HG02938 (cell line): ENCODE measurements around the gene PPP4R1.

Source experiments
- ATAC-seq: cut with Tn5 transposase; IDR thresholded peaks from one replicate; pipeline ENCODE4 v1.9.1; 2021; ENCODE audit warnings: mild to moderate bottlenecking, moderate library complexity; ENCODE audit not compliant: unreplicated experiment

PPP4R1 gene

DNA sequence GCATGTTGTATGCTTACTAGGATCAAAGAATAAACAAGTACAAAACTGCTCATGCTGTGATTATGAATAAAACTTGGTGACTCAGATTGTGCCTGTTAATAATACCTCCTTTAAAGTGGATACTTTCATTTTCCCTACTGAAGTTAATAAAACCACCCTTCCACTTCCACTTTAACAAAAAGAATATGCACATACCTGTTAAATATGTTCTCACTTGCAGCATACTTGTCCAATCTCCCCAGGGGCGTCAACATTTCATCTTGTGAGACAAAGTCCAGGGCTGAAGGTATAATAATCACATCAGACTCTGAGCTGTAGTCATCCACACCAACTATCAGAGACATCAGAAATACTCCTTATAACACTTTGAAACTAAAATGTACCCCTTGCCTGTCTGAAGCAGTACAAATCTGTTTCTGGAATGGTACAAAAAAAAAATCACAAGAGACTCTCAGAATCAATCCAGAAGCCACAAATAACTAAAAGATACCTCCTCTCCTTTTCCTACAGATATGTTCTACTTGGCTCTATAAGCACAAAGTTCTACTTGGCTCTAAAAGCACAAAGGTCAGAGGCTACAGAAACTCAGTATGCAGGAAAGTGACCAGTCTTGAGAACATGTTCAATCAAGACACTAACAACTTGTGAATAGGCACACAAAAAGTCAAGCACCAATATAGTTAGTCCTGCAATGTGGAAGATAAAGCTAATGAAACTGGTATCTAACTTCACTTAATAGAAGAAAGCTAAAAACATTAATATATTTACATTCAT is 19.3 kb downstream of the PPP4R1 start:
- peak; percentile 71 for ATAC-seq

DNA sequence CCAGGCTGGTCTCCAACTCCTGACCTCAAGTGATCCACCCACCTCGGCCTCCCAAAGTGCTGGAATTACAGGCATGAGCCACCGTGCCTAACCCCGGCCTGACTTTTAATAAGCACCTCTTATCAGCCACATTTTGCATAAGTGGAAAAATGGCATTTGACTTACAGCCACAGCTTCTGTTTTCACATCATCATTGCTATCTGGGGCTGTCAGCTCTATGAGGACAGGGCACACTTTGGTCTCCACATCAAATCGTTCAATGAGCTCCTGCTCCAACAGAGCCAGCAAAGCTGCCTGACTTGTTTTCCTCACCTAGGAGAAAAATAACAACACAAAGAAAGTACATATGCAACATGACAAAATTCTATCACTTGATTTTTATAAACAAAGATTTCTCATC is 26.4 kb downstream of the PPP4R1 start:
- no peak for ATAC-seq

DNA sequence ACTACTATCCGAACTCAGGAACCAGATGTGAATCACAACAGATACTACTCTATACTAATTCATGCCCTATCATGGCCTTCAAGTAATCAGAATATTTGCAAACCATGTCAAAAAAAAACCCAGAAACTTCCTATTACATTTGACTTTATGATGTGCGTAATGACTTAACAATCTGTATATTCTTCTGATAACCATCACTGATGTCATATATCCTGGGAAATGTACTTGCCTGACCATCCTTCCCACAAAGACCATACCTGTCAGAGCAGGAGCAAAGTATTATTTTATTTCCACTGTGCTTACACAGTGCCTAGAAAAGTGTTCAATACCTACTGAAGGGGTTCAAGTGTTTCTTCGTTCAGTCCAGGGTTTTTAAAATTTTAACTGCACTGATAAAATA is 27.5 kb downstream of the PPP4R1 start:
- ATAC-seq = no peak

DNA sequence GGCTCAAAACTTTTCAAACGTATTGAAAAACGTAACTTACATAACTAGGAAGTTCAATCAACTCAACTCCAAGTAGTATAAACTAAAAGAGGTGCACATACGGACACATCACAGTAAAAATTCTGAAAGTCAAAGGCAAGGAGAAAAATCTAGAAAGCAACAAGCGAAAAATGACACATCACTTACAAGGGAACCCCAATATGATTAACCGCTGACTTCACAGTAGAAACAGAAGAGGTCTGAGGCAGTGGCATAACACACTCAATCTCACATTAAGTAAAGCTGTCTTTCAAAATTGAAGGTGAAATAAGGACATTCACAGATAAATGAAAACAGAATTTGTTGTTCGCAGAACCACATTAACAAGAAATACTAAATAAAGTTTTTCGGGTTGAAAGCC is 32.7 kb downstream of the PPP4R1 start:
- no peak for ATAC-seq

DNA sequence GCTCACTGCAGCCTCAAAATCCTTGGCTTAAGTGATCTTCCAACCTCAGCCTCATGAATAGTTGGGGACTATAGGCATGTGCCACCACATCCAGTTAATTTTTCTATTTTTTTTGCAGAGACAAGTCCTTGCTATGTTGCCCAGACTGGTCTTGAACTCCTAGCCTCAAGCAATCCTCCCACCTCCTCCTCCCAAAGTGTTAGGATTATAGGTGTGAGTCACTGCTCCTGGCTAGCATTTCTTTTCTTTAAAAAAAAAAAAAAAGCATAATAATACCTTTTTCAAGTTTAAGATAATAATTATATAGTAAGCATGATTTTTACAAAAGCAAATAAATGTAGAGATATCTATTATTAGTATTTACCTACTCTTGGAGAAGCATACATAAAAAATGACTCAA is 36.1 kb downstream of the PPP4R1 start:
- ATAC-seq = no peak

DNA sequence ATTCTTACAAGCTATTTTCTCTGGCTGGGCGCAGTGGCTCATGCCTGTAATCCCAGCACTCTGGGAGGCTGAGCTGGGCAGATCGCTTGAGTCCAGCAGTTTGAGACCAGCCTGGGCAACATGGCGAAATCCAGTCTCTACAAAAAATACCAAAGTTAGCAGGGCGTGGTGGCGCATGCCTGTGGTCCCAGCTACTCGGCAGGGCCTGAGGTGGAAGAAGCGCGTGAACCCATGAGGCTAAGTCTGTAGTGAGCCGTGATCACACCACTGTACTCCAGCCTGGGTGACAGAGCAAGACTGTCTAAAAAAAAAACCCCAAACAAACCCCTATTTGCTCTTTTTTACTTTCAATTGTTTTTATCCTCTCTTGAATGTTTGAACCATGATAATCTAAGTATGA is 37.0 kb downstream of the PPP4R1 start:
- no peak for ATAC-seq

DNA sequence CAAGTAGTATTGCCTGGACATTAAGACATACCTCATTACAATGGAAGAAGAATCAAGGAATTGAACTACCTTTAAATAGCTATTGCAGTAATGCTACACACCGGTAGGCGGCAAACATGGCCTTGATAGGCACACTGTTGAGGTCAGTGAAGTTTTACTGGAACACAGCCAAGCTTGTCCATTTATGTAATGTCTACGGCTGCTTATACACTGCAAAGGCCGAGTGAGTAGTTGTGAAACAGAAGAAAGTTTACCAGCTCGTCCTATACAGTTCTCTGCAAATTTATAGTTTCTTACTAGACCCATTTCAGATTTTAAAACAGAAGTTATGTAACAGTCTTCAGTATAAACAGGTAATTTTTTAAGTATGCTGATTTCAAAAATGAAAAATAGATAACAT is 38.8 kb downstream of the PPP4R1 start:
- ATAC-seq = no peak

DNA sequence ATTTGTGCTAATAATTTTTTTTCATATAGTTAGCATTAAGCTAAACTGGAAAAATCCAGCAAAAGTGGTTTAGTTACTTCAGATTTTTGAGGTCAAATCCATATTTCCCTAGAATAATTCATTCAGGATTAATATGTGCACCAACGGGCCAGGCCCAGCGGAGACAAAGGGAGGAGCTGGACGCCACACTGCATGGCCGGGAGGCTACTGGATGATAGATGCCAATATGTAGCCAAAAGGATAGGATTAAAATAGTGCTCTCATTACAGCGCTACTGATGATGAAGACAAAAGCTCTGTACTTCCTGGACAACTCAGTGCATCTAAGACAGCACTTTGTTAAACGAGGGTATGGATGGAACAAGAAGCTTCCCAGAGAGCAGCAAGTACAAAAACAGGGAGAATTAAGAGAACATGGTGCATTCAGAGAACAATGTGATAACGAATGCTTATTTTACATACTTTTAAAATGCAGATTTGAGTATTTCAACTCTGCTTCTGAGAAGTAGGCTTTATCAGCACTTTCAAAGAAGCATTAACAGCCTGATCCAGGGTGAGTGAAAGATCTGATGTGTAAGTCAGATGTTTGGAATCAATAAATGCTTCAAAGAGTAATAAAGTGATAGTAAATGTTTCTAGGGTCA is 39.8 kb downstream of the PPP4R1 start:
- ATAC-seq = no peak

DNA sequence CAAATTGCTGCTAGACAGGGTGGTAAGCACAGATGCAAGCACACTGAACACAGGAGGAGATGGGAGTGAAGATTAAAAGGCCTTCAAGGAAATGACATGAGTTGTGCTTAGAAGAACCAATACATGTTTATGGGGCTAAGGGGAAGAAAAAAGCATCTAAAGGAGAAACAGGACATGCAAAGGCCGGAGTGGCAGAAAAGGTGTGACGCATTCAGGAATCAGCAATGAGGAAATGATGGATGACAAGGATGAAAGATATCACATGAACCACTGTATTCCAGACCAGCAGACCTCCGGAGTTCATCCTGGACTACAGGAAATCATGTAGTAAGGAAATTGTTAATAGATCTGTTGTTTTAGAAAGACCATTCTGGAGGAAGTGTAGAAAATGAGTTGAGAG is 42.8 kb downstream of the PPP4R1 start:
- ATAC-seq = no peak

DNA sequence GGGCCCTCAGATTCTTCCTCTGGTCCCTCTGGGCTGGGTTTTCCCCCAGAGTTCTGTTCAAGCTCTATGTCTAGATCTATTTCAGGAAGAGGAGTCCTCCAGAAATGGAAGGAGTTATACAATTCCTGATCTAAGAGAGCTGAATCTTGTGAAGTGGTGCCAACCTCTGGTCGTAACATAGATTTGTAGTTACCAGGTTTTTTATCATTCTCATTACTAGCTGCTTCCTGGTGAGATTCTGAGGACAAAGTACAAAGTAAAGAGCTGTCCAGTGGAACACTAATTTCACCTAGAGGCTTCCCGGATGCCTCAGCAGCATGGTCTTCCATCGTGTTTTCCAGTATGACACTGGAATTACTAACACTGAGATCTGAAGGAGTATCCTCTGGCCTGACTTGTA is 44.1 kb downstream of the PPP4R1 start:
- ATAC-seq = no peak

DNA sequence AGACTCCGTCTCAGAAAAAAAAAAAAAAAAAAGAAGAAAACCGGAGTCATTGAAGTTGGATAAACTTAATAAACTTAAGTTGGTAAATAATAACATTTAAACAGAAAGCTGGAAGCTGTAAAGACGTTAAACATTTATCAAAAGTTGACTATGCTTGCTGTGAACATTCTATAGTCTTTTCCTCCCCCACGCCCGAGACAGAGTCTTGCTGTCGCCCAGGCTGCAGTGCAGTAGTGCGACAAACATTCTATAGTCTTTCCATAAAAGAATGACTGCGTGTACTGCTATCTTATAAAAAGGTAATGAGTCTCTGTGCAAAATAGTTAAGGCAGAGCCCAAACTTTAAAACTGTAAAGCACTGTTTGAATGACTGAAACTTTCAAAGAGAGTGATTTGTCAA is 45.2 kb downstream of the PPP4R1 start:
- ATAC-seq = no peak

DNA sequence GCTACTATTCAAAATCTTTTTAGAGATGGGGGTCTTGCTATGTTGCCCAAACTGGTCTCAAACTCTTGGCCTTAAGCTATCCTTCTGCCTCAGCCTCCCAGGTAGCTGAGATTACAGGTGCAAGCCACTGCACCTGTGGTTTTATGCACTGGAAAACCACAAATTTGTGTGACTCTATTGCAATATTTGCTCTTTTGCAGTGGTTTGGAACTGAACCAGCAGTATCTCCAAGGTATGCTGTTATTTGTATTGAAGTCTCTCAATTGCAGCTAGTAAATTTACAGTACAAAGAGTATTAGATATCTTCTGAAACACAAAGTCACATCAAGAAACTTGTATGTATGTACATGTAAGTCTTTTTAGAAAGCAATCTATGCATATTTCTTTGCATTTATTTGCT is 46.2 kb downstream of the PPP4R1 start:
- no peak for ATAC-seq

DNA sequence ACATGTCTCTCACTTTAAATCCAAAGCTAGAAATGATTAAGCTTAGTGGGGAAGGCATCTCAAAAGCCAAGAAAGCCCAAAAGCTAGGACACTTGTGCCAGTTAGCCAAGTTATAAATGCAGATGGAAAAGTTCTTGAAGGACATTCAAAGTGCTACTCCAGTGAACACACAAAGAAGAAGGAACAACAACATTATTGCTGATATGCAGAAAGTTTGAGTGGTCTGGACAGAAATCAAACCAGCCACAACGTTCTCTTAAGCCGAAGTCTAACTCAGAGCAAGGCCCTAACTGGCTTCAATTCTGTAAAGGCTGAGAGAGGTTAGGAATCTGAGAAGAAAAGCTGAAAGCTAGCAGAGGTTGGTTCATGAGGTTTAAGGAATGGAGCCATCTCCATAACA is 49.0 kb downstream of the PPP4R1 start:
- no peak for ATAC-seq

DNA sequence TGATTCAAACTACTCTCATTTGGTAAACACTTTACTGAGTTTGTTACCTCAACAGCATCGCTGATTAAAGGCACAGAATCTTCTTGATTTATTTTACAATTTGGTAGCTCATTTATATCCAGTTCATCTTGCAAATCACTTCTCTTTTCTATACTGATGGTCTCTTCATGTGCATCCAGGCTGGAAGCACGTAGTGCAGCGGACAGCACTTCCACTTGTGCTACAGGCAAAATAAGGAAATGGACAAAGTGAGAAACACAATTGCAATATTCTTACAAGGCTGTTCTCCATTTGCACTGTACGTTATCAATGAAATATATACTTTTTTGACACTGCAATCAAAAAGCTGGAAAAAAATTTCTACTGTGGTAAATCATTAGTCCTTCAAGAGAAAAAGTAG is 51.0 kb downstream of the PPP4R1 start:
- ATAC-seq = no peak

DNA sequence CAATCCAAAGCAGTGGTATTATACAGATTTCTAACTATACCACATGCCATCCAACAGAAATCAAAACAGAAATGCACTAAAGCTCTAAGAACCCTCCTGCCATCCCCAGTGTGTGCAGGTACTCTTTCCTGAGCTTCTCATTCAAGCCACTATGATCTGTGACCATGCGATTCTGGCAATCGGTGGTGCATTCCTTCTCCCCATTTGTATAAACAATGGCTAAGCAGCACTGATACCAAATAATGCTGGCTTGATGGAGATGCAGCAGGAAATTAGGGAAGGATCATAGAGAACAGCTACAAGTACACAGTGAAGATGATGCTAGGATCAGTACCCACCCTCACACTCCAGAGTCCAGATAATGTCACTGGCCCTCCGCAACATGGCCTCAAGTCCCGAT is 51.8 kb downstream of the PPP4R1 start:
- ATAC-seq = no peak

DNA sequence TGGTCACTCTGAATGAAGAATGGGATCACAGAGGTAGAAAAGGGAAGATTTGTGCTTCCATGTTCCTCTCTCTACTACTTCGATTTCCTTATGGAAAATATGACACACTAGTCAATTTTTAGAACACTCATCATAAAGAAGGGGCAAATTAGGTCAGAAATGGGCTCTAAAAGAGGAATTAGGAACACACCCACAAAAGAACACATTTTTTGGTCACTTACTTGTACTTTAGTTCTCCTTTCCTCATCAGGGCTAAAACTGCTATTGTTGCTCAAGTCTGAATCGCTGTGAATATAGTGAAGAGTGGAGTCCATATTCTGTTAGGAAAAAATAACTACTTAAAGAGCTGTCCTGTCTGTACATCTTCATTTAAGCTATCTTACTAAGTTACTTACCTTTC is 52.6 kb downstream of the PPP4R1 start:
- ATAC-seq = no peak

DNA sequence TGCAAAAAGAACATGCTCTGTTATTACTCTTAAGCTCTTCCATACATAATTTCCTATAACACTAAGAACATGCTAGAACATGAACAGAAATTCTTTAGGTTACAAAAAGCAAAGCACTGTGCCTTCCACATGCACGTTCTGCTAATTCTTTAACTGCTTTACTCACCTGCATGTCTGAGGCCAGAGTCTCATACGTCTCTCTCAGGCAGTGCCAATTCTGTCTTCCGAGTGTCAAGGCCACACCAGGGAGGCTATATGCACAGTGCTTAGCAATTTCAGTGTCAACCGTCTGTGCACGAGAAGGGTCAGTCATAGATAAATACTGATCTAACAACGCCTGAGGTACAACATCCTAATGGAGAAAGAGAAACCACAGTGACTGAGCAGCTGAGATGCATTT is 55.1 kb downstream of the PPP4R1 start:
- no peak for ATAC-seq

DNA sequence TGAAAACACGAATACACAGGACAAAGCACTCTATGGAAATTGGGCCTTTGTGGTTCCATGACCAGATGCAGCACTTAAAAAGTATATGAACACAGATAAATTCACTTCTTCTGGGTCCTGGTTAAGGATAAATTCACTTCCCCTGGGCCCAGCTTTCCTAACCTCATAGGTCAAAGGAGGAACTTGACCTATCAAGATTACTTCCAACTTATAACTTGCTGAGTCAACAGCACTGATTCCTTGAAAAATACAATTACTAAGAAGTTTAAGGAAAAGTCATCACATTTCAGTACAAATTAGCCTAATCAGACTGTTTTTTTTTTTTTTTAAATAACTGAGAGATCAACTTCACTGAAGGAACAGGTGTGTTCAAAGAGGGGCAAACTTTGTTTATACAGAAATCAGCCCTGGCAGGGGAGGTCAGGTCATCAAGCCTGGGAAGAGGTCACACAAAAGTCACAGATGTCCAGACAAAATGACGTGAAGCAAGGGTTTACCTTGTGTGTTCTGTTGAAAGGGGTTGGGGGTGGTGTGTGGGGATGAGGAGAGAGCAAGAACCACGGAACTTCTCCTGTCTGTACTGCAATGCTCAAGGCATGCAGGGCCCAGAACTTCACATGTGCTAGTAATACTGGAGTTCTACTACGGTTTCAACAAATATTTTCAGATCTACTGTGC is 55.8 kb downstream of the PPP4R1 start:
- no peak for ATAC-seq

DNA sequence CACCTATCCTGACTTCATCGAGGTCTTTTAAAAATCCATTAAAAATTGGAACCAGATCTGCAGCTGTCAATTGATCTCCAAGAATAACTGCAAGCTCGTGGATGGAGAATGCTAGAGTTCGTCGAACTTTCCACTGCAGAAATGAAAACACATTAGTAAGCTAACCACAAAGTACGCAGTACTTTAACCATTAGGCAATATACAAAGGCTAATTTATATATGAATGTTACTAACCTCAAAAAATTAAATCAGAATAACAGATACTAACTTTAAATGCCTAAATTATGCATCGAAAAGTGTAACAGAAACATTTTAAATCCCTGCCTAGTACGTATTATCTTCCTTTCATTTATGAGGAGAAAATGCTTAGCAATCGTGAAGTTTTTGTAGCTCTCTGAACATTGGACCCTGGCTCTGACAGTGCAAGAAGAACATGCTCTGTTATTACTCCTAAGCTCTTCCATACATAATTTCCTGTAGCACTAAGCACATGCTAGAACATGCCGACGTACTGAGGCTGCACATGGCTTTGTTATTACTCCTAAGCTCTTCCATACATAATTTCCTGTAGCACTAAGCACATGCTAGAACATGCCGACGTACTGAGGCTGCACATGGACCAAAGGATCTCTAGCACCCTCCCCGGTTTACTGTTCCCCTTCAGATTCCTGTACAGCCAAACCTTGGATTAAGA is 57.0 kb downstream of the PPP4R1 start:
- no peak for ATAC-seq

DNA sequence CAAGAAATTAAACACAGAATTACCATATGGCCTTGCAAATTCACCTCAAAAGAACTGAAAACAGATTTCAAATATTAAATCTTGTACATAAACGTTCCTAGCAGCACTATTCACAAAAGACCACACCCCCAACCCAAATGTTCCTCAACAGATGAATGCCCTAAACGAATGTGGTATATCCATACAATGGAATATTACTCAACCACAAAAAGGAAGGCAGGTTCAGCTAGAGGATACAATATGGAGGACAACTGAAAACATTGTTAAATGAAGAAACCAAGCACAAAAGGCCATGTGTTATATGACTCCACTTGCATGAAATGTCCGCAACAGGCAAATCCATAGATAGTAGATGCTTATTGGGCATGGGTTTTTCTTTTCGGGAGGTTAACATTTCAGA is 61.7 kb downstream of the PPP4R1 start:
- ATAC-seq = no peak

DNA sequence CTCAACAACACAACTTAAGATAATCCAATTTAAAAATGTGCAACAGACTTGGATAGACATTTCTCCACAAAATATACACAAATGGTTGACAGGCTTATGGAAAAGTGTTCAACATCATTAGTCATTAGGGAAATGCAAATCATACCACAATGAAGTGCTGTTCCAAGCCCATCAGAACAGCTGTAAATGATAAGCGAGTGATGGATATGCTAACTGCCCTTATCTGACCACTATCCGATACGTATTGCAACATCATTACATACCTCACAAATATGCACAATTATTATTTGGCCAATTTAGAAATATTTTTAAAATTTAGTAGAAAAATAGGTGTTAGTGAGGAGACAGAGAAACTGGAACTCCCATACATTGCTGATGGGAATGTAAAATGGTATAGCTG is 62.2 kb downstream of the PPP4R1 start:
- ATAC-seq = no peak

DNA sequence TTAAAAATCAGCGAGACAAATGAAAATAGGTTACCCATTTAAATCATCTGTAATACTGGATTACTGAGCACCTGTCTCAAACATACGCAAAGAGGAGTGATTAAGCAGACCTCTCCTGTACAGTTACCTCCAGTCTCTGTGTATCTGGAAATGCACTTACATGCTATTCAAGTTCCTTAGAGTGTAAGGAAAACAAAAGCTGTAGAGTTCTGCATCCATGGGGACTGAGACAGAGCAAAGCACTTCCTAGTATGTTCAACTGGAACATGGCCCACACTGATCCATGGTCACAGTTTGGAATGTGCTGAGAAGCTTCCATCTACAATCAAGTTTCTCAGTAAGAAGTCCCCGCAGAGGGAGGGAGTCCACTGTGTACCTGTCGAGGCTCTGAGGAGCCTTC is 63.9 kb downstream of the PPP4R1 start:
- no peak for ATAC-seq
